Measurements from ENCODE around the gene HS3ST2. TPM values are rescaled to one million over a fixed set of nuclear protein-coding genes. Genes with fewer than 3 reads are reported as not detected.
A peak's percentile ranks its signal among the peaks of the same experiment; 100 is the strongest.
"Not testable (repeated sequence)": the region's sequence is repeated elsewhere in the genome, so short reads cannot be mapped to it uniquely, and the experiment has no call there.

Gene HS3ST2
- total RNA-seq, 2 donors from 2014 or later, result not detected

DNA sequence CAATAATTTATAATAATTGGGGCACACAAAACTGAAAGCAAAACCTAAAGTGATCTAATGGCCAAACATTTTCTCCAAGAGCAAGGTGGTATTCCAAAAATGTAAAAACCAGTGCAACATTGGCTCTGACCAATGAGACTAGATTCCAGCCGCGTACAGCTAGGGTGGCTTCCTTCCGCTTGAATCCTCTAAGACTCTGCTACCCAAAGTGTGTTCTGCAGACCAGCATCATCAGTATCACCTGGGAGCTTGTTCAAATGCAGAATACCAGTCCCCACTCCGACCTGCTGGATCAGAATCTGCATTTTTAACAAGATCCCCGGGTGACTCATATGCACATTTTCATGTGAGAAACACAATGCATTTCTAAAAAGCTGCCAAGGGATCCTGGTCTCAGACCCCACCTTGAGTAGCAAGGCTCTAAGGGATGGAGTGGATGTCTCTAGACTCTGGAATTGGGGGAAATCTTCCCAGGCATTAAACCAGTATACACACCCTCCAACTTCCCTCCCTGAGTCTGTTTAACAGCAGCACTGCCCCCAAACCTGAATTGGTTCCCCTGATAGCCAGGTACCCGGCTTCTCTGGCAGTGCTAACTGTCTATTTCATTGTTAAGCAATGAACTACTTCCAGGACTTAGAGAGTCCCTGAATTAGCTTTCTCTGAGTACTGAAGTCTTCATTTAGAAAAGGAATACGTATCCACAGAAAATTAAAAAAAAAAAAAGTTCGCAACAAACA, 118.2 kb downstream of the HS3ST2 start:
- no peaks in the 10 kb centered on the region for H3K9me3 Mint-ChIP-seq
- H3K4me1 Mint-ChIP-seq (ENCODE audit: low read depth), result no peaks in the 10 kb centered on the region
- DNase-seq, result no peak
- no peak for ATAC-seq (replicated peaks in 1 of 2)
- no peak overlapping the region for H3K4me3 Mint-ChIP-seq
- no peak overlapping the region for H3K27ac Mint-ChIP-seq
- no peaks in the 10 kb centered on the region for H3K36me3 Mint-ChIP-seq (ENCODE audit: insufficient read depth in 2 of 2)
- peaks cover 25% of the 10 kb centered on the region for H3K27me3 Mint-ChIP-seq (ENCODE audit: low read depth)

GRCh38 chr16:22933173-22933572, 119.2 kb downstream of the HS3ST2 start:
- Mint-ChIP-seq H3K27ac (no peak overlapping the region), H3K36me3 (ENCODE audit: insufficient read depth in 2 of 2) (no peaks in the 10 kb centered on the region), H3K4me1 (ENCODE audit: low read depth) (no peaks in the 10 kb centered on the region), H3K9me3 (no peaks in the 10 kb centered on the region), H3K4me3 (no peak overlapping the region), H3K27me3 (ENCODE audit: low read depth) (peaks cover 25% of the 10 kb centered on the region)
- no peak for DNase-seq
- ATAC-seq (replicated peaks in 1 of 2), result no peak

- no peak overlapping the region for H3K4me3 Mint-ChIP-seq
- peaks cover 4% of the 10 kb centered on the region for H3K4me1 Mint-ChIP-seq (ENCODE audit: low read depth)
- no peaks in the 10 kb centered on the region for H3K9me3 Mint-ChIP-seq
- H3K27ac Mint-ChIP-seq, result no peak overlapping the region
- no peak for ATAC-seq (replicated peaks in 1 of 2)
- no peak for DNase-seq
- H3K27me3 Mint-ChIP-seq (ENCODE audit: low read depth), result peaks cover 25% of the 10 kb centered on the region
- no peaks in the 10 kb centered on the region for H3K36me3 Mint-ChIP-seq (ENCODE audit: insufficient read depth in 2 of 2)
Observed at GRCh38 chr16:22934786-22935185, 120.8 kb downstream of the HS3ST2 start.

GRCh38 chr16:22937169-22937568, 123.2 kb downstream of the HS3ST2 start:
- H3K9me3 Mint-ChIP-seq, result no peaks in the 10 kb centered on the region
- H3K4me3 Mint-ChIP-seq, result no peak overlapping the region
- DNase-seq, result no peak

GRCh38 chr16:22938647-22939046, 124.7 kb downstream of the HS3ST2 start:
- Mint-ChIP-seq H3K9me3 (no peaks in the 10 kb centered on the region), H3K27me3 (ENCODE audit: low read depth) (peaks cover 17% of the 10 kb centered on the region), H3K27ac (no peak overlapping the region), H3K4me3 (no peak overlapping the region), H3K36me3 (ENCODE audit: insufficient read depth in 2 of 2) (no peaks in the 10 kb centered on the region), H3K4me1 (ENCODE audit: low read depth) (peaks cover 4% of the 10 kb centered on the region)
- ATAC-seq (replicated peaks in 1 of 2) (peak; percentile 44 to 57), DNase-seq (no peak)

More at GRCh38 chr16:22937169-22937568, 123.2 kb downstream of the HS3ST2 start:
- no peak for ATAC-seq (replicated peaks in 1 of 2)
- Mint-ChIP-seq H3K36me3 (ENCODE audit: insufficient read depth in 2 of 2) (no peaks in the 10 kb centered on the region), H3K4me1 (ENCODE audit: low read depth) (peaks cover 4% of the 10 kb centered on the region), H3K27me3 (ENCODE audit: low read depth) (peaks cover 25% of the 10 kb centered on the region), H3K27ac (no peak overlapping the region)

DNA sequence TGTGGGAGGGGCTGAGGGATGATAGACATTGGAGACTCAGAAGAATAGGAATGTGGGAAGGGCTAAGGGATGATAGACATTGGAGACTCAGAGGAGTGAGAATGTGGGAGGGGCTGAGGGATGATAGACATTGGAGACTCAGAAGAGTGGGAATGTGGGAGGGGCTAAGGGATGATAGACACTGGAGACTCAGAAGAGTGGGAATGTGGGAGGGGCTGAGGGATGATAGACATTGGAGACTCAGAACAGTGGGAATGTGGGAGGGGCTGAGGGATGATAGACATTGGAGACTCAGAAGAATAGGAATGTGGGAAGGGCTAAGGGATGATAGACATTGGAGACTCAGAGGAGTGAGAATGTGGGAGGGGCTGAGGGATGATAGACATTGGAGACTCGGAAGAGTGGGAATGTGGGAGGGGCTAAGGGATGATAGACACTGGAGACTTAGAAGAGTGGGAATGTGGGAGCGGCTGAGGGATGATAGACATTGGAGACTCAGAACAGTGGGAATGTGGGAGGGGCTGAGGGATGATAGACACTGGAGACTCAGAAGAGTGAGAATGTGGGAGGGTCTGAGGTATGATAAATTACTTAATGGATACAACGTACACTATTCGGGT, 125.9 kb downstream of the HS3ST2 start:
- H3K4me1 Mint-ChIP-seq (ENCODE audit: low read depth); H3K4me3 Mint-ChIP-seq; H3K36me3 Mint-ChIP-seq (ENCODE audit: insufficient read depth in 2 of 2); ATAC-seq (replicated peaks in 1 of 2); DNase-seq; H3K27ac Mint-ChIP-seq; H3K9me3 Mint-ChIP-seq: not testable (repeated sequence)
- H3K27me3 Mint-ChIP-seq (ENCODE audit: low read depth), result peaks cover 17% of the 10 kb centered on the region

DNA sequence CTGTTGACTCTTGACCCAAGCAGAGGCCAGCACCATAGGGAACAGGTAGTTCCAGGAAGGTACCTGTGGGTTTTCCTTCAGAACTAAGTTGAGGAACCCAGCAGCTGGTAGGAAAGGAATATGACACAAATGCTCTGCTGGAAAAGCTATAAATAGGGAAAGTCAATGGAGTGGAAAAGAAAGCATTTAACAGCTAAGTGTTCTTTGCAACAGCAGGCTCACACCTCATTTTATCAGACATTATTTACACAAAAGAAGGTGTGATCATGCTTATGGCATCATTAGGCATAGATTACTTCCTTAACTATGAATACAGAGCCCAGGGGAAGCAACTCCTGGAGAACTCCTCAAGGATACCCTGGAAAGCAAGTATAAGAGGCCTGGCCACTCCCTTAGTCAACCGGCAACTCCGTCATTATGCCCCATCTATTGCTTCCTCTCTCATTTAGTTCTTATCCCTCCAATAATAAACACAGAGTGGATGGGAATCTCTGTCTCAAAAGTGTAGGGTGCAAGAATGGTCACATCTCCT, 128.1 kb downstream of the HS3ST2 start:
- peaks cover 4% of the 10 kb centered on the region for H3K4me1 Mint-ChIP-seq (ENCODE audit: low read depth)
- no peak overlapping the region for H3K4me3 Mint-ChIP-seq
- ATAC-seq (replicated peaks in 1 of 2), result no peak
- H3K36me3 Mint-ChIP-seq (ENCODE audit: insufficient read depth in 2 of 2), result no peaks in the 10 kb centered on the region
- peaks cover 23% of the 10 kb centered on the region for H3K27me3 Mint-ChIP-seq (ENCODE audit: low read depth)
- H3K9me3 Mint-ChIP-seq, result no peaks in the 10 kb centered on the region
- H3K27ac Mint-ChIP-seq, result no peak overlapping the region
- no peak for DNase-seq

DNA sequence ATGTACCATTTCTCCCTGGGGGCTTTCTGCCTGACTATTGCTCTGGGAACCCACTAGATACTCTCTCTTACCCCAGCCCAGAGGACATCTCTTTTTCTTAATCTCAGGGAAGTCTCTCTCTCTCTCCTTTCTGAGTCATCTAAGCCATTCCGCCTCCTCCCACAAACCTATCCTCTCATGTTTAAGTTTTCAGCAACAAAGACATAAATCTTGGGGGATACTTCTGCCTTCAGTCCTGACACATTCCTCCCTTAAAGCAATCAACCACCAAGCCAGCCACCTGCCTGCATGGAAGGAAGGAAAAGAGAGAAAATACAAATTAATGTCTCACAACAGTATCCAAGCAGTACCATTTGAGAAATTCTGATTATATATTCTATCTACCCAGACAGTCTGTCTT, 128.8 kb downstream of the HS3ST2 start:
- Mint-ChIP-seq H3K27ac (no peak overlapping the region), H3K9me3 (no peaks in the 10 kb centered on the region), H3K27me3 (ENCODE audit: low read depth) (peaks cover 31% of the 10 kb centered on the region), H3K4me3 (no peak overlapping the region), H3K4me1 (ENCODE audit: low read depth) (peaks cover 4% of the 10 kb centered on the region), H3K36me3 (ENCODE audit: insufficient read depth in 2 of 2) (no peaks in the 10 kb centered on the region)
- ATAC-seq (replicated peaks in 1 of 2) (no peak), DNase-seq (no peak)

DNA sequence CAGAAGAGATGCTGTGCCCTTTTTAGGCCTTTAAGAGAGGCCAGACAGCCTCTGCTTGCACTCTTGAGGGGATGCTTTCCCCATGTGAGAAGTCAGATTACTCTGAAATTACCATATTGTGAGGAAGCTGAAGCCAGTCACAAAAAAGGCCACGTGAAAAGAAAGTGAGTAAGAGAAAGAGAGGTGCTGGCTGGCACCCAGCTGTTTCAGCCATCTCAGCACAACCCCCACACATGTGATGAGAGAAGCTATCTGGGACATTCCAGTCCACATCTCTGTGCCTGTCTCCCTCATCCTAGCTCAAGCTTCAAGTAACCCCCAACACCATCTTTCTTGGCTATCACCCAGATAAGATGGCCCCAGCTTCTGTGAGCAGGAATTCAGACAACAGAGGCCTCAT, 131.4 kb downstream of the HS3ST2 start:
- ATAC-seq (replicated peaks in 1 of 2), result peak in 1 of 2 donors; percentile 36
- no peak for DNase-seq
- Mint-ChIP-seq H3K36me3 (ENCODE audit: insufficient read depth in 2 of 2) (no peaks in the 10 kb centered on the region), H3K4me1 (ENCODE audit: low read depth) (peaks cover 8% of the 10 kb centered on the region), H3K27ac (no peak overlapping the region), H3K27me3 (ENCODE audit: low read depth) (peaks cover 50% of the 10 kb centered on the region), H3K4me3 (no peak overlapping the region), H3K9me3 (no peaks in the 10 kb centered on the region)

GRCh38 chr16:22946433-22946832, 132.5 kb downstream of the HS3ST2 start:
- Mint-ChIP-seq H3K4me1 (ENCODE audit: low read depth) (peaks cover 8% of the 10 kb centered on the region), H3K9me3 (no peaks in the 10 kb centered on the region), H3K27me3 (ENCODE audit: low read depth) (peaks cover 50% of the 10 kb centered on the region), H3K27ac (no peak overlapping the region), H3K36me3 (ENCODE audit: insufficient read depth in 2 of 2) (no peaks in the 10 kb centered on the region), H3K4me3 (no peak overlapping the region)
- ATAC-seq (replicated peaks in 1 of 2) (no peak), DNase-seq (no peak)

GRCh38 chr16:22948058-22948602, 134.2 kb downstream of the HS3ST2 start:
- Mint-ChIP-seq H3K27me3 (ENCODE audit: low read depth) (peaks cover 43% of the 10 kb centered on the region), H3K27ac (no peak overlapping the region), H3K4me3 (peak overlapping the region in 1 of 2 donors; percentile 25), H3K36me3 (ENCODE audit: insufficient read depth in 2 of 2) (no peaks in the 10 kb centered on the region), H3K9me3 (no peaks in the 10 kb centered on the region), H3K4me1 (ENCODE audit: low read depth) (peaks cover 8% of the 10 kb centered on the region)
- peak in 1 of 2 donors; percentile 1 for DNase-seq
- ATAC-seq (replicated peaks in 1 of 2), result peak; percentile 25 to 26

DNA sequence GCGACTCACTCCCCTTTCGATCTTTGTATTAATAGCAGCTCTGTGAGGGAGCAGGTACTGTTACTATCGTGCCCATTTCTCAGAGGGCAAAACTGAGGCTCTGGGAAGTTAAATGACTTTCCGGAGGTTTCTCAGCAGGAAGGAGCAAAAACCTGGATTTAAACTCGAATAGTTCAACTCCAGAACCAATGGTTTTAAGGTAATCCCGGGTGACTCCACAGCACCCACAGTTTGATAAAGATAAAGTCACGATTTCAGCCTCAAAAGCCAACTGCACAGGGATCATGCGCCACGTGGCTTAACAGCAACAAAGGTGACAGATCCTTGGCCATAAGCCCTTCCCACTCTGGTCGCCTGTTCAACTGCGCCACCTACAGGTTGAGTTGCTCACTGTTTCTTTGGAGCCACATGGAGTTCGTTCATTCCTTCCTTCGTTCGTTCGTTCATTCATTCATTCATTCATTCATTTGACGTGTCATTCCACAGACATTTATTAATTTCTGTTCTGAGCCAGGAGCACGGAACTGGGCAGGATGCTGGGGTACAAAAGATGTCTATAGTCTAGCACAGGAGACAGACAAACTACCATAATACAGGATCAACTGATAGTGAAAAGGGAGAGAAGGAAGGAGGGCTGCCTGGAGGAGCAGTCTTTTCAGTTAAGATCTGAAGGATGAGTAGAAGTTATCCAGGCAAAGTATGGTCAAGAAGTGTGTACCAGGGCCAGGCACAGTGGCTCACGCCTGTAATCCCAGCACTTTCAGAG, 134.8 kb downstream of the HS3ST2 start:
- H3K27me3 Mint-ChIP-seq (ENCODE audit: low read depth), result peaks cover 41% of the 10 kb centered on the region
- DNase-seq (peak; percentile 66 to 70), ATAC-seq (replicated peaks in 1 of 2) (peak; percentile 66 to 76)
- H3K9me3 Mint-ChIP-seq, result no peaks in the 10 kb centered on the region
- no peak overlapping the region for H3K27ac Mint-ChIP-seq
- H3K4me3 Mint-ChIP-seq, result peak overlapping the region; percentile 25 to 50
- no peaks in the 10 kb centered on the region for H3K36me3 Mint-ChIP-seq (ENCODE audit: insufficient read depth in 2 of 2)
- peaks cover 8% of the 10 kb centered on the region for H3K4me1 Mint-ChIP-seq (ENCODE audit: low read depth)
